OCI-LY7 (cell line): ENCODE data around the gene AMDHD1. TPM values are rescaled to one million over a fixed set of nuclear protein-coding genes. Genes with fewer than 3 reads are reported as not detected.

ENCODE experiments used
- BruUV-seq: library from RNA; stranded (reverse); fragments of 400-500 nt; replicated peaks from 2 replicates; lab custom pipeline; 2021; lab: Mats Ljungman, UMichigan
- CTCF ChIA-PET: fragments of 300-600 bp; sonication (Branson Sonifier 250); formaldehyde crosslinking; loops from one replicate; lab custom pipeline; 2022; ENCODE audit warnings: antibody characterized with exemption; ENCODE audit not compliant: unreplicated experiment; lab: Charles Lee
- POLR2A ChIA-PET: fragments of 300-600 bp; sonication (Branson Sonifier 250); formaldehyde crosslinking; loops from one replicate; lab custom pipeline; 2022; ENCODE audit warnings: antibody characterized with exemption; lab: Charles Lee
- DNase-seq: peaks from one replicate; pipeline ENCODE4 v3.0.0-alpha.2; 2015; ENCODE audit warnings: low spot score
- H2AFZ ChIP-seq: fragments of 200-600 bp; sonication (generic), shearing (Covaris generic); 2 replicates; pipeline ENCODE4 v1.6.1; 2014; ENCODE audit warnings: mild to moderate bottlenecking, antibody characterized with exemption, low read length, moderate library complexity
- H3K27ac ChIP-seq: fragments of 200-600 bp; sonication (generic); 2 replicates; pipeline ENCODE4 v1.5.1; 2014; ENCODE audit warnings: mixed run types, low read depth, mild to moderate bottlenecking, moderate library complexity, low read length, inconsistent platforms; ENCODE audit not compliant: poor library complexity, severe bottlenecking
- H3K36me3 ChIP-seq: fragments of 200-600 bp; sonication (generic); 2 replicates; pipeline ENCODE4 v1.6.1; 2014; ENCODE audit warnings: mild to moderate bottlenecking, antibody characterized with exemption, low read length, moderate library complexity, mixed read lengths; ENCODE audit not compliant: insufficient read depth
- H3K4me1 ChIP-seq: fragments of 200-600 bp; sonication (generic); 2 replicates; pipeline ENCODE4 v1.5.1; 2014; ENCODE audit warnings: mild to moderate bottlenecking, low read length; ENCODE audit not compliant: insufficient read depth, poor library complexity, severe bottlenecking
- H3K4me2 ChIP-seq: fragments of 200-600 bp; sonication (generic); 2 replicates; pipeline ENCODE4 v1.6.1; 2014; ENCODE audit warnings: mild to moderate bottlenecking, low read length
- H3K4me3 ChIP-seq: fragments of 200-600 bp; sonication (generic); 2 replicates; pipeline ENCODE4 v1.5.1; 2014; ENCODE audit warnings: mild to moderate bottlenecking, low read depth, low read length; ENCODE audit not compliant: poor library complexity, severe bottlenecking
- H3K79me2 ChIP-seq: fragments of 200-600 bp; sonication (generic); 2 replicates; pipeline ENCODE4 v1.6.1; 2016; ENCODE audit warnings: low read depth, mild to moderate bottlenecking, low read length, moderate library complexity, mixed read lengths; ENCODE audit not compliant: insufficient read depth
- H3K9me2 ChIP-seq: fragments of 200-600 bp; sonication (generic); 2 replicates; pipeline ENCODE4 v1.6.1; 2016; ENCODE audit warnings: mild to moderate bottlenecking, low read length, mixed read lengths; ENCODE audit not compliant: insufficient read depth
- H3K9me3 ChIP-seq: fragments of 200-600 bp; sonication (generic); 2 replicates; pipeline ENCODE4 v1.6.1; 2014; ENCODE audit warnings: mild to moderate bottlenecking, mixed run types, low read length, mixed read lengths
- H4K20me1 ChIP-seq: fragments of 200-600 bp; sonication (generic); 2 replicates; pipeline ENCODE4 v1.6.1; 2014; ENCODE audit warnings: mild to moderate bottlenecking, antibody characterized with exemption, low read length, moderate library complexity, mixed read lengths; ENCODE audit not compliant: insufficient read depth
- CTCF ChIP-seq: fragments of 200-600 bp; sonication (generic); conservative IDR thresholded peaks from 2 replicates; pipeline ENCODE4 v1.5.1; 2014; ENCODE audit warnings: mild to moderate bottlenecking, antibody characterized with exemption, low read length, moderate library complexity, mixed read lengths
- EZH2phosphoT487 ChIP-seq: fragments of 200-600 bp; sonication (generic); IDR thresholded peaks from 2 replicates; pipeline ENCODE4 v1.6.1; 2018; ENCODE audit warnings: low read depth, borderline replicate concordance, mild to moderate bottlenecking, mixed run types, antibody characterized with exemption, low read length, moderate library complexity, mixed read lengths
- intact Hi-C: fragments of 100-400 bp; cut with micrococcal nuclease; formaldehyde crosslinking; loops from one replicate; pipeline ENCODE4 v1.10.0; 2022; ENCODE audit not compliant: unreplicated experiment
- total RNA-seq, 2 experiments: library from RNA; depleted of rRNA in 1 of 2; stranded (reverse); fragments of >200 nt in 1 of 2; shearing (Covaris generic) in 1 of 2; gene quantifications; 2 replicates each; pipeline ENCODE4 v1.2.3, GENCODE V29; 2014 to 2022

AMDHD1 gene
- total RNA-seq, 2 experiments from 2014 or later, result 0.50 to 2.8 TPM

- TF ChIP-seq EZH2phosphoT487 (no peak), CTCF (no peak)
- Histone ChIP-seq H3K79me2 (no peaks in the 10 kb centered on the region), H3K4me1 (no peaks in the 10 kb centered on the region), H2AFZ (no peak overlapping the region), H3K4me3 (no peak overlapping the region), H3K9me2 (no peaks in the 10 kb centered on the region), H3K27ac (no peak overlapping the region), H3K4me2 (no peak overlapping the region), H3K36me3 (no peaks in the 10 kb centered on the region), H3K9me3 (peaks cover 2% of the 10 kb centered on the region; the same call in 1 of the 2 replicates), H4K20me1 (no peaks in the 10 kb centered on the region)
- intact Hi-C loops, result no loop called here
- ChIA-PET CTCF (no interaction called here), POLR2A (no interaction called here)
- no TSS peak for BruUV-seq
- no peak for DNase-seq
Measured at GRCh38 chr12:95898081-95898480, 45.0 kb upstream of the AMDHD1 start.

- no TSS peak for BruUV-seq
- H3K9me3 ChIP-seq, result no peaks in the 10 kb centered on the region
- H3K4me3 ChIP-seq, result no peak overlapping the region
- H3K4me2 ChIP-seq, result no peak overlapping the region
- DNase-seq, result no peak
- H2AFZ ChIP-seq, result no peak overlapping the region
- ChIA-PET POLR2A (interaction anchor here (1.0 kb wide), 1 partner anchor 218 kb away, joined by 3 read pairs; no protein-coding TSS in a partner anchor), CTCF (interaction anchor here (0.6 kb wide), 1 partner anchor 169 kb away, joined by 3 read pairs; no protein-coding TSS in a partner anchor)
- H3K9me2 ChIP-seq, result 0 out of 2 replicates have a peak, but pooled peaks cover 3% of the 10 kb centered on the region
- H3K79me2 ChIP-seq, result no peaks in the 10 kb centered on the region
- no peaks in the 10 kb centered on the region for H3K36me3 ChIP-seq
- H3K4me1 ChIP-seq, result no peaks in the 10 kb centered on the region
- intact Hi-C loops, result no loop called here
- H3K27ac ChIP-seq, result no peak overlapping the region
- TF ChIP-seq CTCF (no peak), EZH2phosphoT487 (no peak)
- H4K20me1 ChIP-seq, result no peaks in the 10 kb centered on the region
Measured at GRCh38 chr12:95908573-95908972, 34.6 kb upstream of the AMDHD1 start.

- no peaks in the 10 kb centered on the region for H3K4me1 ChIP-seq
- H3K79me2 ChIP-seq, result no peaks in the 10 kb centered on the region
- POLR2A ChIA-PET, result no interaction called here
- CTCF ChIA-PET, result interaction anchor here (0.6 kb wide), 1 partner anchor 327 kb away, joined by 5 read pairs; no protein-coding TSS in a partner anchor
- no peaks in the 10 kb centered on the region for H3K9me2 ChIP-seq
- no peak overlapping the region for H2AFZ ChIP-seq
- no peaks in the 10 kb centered on the region for H3K9me3 ChIP-seq
- no peak for TF ChIP-seq CTCF
- no peak overlapping the region for H3K27ac ChIP-seq
- DNase-seq, result no peak
- no TSS peak for BruUV-seq
- H3K36me3 ChIP-seq, result no peaks in the 10 kb centered on the region
- H4K20me1 ChIP-seq, result no peaks in the 10 kb centered on the region
- no peak overlapping the region for H3K4me2 ChIP-seq
- no peak overlapping the region for H3K4me3 ChIP-seq
- intact Hi-C loops, result no loop called here
Measured at GRCh38 chr12:95909871-95910270, 33.3 kb upstream of the AMDHD1 start.
